Hippocampal formation (tissue), 2 donors: ENCODE measurements around the gene TEAD2.

ENCODE experiments used
- DNase-seq, 2 donors: peaks; one replicate each; lab custom pipeline; 2025; lab: John Stamatoyannopoulos, UW

TEAD2 gene

DNA sequence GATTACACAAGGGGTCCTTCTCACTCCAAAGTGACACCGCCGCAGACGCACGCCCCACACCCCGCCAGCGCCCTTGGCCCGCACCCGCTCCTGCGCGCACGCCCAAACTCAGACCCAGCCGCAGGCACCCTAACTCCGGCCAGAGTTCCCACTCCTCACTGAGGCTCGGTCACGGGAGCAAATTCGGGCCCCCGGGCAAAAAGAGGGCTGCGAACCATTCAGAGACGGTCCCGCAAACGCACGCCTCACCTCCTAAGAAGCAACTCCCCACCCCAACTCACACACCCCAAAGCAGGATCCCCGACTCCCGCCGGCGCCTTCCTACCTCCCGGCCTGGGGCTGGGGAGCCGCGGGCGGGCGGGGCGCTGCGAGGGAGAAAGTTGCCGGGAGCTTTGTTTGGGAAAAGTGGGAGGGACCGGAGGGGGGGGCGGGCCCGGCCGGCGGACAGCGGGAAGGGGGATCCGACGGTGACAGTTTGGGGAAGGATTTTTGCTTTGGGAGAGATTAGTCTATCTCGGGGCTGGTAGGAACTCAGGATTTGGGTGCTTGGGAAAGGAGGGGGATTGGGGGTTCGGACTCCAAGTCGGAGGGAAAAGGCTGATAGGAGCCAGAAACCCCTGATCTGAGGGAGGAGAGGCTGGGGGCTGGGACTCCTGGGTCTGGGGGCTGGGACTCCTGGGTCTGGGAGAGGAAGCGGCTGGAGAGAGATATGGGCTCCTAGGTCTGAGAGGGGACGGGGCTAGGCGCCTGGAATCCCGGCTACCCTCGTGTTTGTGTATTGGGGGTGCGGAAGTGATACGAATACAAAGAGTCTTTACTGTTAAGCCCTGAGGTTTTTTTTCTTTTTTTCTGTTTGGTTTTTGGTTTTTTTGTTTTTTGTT is at the start of gene TEAD2:
TEAD2 (minus strand) TSS at position 369 of the 881 bp plus-strand sequence. CDS start 2,341 bp downstream, outside the sequence.
- DNase-seq = no peak

DNA sequence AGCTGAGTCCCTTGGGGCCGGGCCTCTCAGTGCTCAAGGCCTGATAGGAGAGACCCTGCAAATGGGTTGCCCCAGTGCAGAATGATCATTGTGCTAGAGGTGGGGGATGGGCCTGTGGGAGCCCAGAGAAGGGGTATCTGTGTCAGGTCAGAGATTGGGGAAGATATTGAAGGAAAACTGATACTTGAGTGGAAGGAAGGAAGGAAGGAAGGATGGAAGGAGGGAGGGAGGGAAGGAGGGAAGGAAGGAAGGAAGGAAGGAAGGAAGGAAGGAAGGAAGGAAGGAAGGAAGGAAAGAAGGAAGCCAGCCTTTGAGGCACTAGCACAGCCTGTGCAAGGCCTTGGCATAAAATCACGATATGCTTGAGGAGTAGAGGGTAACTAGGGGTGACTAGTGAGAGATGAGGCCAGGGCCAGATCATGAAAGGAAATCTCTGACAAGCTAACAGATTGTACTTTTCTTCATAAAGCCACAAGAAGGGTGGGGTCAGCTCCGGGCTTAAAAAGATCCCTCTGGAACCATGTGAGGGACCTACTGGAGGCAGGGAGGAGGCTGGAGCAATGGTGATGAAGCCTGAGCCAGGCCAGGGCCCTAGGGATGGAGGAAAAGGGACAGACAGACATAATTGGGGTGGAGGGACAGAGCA is 49.6 kb upstream of the TEAD2 start:
- DNase-seq = no peak

DNA sequence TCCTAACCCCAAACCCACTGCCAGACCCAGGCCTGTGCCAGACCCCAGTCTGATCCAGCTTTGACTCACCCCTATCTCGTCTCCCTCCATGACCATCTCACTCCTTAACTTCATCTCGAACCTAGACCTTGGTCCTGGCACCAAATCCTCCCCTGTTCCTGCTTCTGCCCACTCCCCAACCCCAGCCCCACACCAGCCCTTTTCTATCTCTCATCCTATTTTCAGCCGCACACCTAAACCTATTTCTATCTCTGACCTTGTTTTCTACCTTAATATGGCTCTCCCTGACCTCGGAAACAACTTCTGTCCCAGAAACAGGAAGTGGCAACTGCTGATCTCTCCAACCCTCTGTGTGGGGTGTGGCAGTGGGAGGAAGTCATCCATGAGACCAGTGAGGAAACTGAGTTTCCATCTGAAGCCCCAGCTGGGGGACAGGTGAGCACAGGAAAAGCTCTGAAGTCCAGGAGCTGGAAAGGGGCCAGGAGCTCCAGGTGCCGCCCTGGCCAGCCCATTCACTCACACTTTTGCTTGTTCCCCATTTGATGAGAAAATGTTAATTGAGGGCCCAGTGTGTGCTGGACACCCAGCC is 47.3 kb upstream of the TEAD2 start:
- DNase-seq = no peak

DNA sequence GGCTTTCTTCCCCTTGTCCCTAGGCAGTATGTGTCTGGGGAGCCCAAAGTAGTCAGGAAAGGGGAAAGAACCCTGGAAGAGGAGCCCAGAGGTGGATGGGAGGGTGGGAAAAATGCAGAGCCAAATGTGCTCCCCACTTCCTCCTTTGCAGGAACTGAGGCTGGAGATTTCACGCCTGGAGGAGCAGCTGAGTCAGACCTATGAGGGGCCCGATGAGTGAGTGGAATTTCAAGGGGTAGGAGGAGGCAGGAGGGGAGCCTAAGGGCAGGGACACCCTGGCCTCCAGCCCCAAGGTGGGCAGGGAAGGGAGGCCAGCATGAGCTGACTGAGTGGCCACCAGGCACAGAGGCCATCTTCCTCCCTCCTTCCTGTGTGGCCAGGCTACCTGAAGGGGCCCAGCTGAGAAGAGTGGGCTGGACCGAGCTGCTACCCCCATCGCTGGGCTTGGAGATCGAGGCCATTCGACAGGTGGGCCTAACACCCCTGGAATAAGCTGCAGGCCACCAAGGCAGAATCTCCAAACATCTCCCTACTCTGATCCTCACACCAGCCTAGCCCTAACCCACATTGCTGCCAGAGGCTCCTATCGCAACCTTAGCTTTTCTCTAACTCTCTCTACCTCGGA is 46.7 kb upstream of the TEAD2 start:
- no peak for DNase-seq

DNA sequence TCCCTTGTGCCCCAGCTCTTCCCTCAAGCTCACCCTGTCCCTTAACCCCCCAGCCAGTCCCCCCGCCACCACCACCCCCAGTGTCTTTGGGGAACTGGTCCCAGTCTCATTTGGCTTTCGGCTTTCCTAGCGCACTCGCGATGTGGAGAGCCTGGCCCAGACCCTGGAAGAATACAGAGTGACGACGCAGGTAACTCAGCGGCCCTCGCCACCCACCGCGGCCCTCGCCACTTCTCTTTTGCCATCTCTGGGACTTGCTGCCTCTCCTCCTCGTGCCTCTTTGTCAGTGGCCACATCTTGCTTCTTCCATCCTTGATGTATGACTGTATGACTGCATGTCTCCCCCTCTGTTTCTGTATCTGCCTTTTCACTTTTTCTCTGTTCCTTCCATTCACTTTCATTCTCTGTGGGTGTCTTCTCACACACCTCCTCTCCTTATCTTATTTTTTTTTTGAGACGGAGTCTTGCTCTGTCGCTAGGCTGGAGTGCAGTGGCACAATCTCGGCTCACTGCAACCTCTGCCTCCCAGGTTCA is 45.3 kb upstream of the TEAD2 start:
- no peak for DNase-seq

DNA sequence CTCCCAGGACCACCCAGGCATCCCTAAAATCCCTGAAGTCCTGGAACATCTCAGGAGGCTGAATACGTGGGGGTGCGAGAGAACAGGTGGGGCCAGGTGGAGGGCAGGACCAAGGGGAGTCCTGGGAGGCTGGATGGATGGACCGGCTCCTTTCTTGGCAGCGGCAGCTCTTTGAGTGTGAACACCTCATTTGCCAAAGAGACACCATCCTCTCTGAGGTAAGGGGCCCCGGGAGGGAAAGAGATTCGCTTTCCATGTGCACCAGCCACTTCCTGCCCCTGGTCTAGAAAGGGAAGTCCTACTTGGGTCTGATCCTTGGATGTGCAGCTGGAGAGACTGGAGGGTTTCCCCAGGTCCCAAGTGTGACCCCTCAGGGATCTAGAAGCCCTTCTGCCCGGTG is 44.9 kb upstream of the TEAD2 start:
- no peak for DNase-seq

DNA sequence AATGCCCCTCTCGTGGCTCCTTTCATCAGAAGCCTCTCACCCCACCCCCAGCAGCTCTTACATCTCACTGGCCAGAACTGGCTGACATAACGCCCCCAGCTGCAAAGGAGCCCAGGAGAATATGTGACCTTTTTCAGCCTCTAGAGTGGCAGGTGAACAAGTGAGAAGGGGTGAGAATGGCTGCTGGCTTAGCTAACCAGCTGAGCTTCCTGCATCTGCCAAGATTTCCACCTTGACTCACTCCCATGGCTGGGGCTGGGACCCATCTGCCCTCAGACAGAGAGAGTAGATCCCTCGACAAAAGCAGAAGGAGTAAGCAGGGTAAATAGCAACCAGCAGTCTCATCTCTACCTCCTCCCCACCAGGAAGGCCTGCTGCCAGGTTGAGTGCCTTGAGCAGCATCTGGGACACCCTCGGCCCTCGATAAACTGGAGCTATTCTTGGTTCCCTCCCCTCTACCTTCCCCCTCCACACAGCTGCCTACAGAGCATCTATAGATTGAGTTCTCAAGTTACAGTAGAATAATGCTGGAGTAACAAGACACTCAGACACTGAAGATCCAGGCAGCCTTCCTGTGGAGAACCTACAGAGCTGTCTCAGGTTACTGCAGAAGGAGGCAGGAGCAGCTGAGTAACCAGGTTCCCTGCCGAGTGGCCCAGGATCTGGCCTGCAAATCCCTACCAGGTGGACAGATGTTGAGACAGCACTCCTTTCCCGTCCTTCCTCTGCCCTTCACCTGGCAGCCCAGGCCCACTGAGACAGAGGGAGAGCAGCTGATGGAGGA is 41.4 kb upstream of the TEAD2 start:
- DNase-seq = no peak

DNA sequence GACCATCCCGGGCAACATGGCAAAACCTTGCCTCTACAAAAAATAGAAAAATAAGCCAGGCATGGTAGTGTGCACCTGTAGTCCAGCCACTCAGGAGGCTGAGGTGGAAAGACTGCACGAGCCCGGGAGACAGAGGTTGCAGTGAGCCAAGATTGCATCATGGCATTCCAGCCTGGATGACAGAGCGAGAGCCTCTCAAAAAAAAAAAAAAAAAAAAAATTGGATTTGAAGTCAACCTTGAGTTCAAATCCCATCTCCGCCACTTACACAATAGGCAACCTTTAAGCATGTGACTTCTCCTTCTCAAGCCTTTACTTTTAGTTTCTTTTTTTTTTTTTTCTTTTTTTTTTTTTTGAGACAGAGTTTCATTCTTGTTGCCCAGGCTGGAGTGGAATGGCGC is 37.8 kb upstream of the TEAD2 start:
- no peak for DNase-seq

DNA sequence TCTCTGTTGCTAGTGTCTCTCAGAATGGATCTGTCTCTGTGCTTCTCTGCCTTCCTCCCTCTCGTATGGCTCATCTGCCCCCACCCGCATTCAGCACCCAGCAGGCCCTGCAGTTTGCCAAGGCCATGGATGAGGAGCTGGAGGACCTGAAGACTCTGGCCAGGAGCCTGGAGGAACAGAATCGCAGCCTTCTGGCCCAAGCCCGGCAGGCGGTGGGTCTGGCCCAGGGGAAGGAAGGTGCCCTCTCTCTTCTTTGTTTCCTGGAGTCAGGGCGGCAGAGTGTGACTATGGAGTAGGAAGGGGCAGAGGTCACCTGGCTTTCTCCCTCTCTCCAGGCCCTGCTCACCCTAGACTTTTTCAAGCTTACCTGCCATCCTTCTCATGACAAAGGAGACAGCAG is 36.7 kb upstream of the TEAD2 start:
- DNase-seq = no peak

DNA sequence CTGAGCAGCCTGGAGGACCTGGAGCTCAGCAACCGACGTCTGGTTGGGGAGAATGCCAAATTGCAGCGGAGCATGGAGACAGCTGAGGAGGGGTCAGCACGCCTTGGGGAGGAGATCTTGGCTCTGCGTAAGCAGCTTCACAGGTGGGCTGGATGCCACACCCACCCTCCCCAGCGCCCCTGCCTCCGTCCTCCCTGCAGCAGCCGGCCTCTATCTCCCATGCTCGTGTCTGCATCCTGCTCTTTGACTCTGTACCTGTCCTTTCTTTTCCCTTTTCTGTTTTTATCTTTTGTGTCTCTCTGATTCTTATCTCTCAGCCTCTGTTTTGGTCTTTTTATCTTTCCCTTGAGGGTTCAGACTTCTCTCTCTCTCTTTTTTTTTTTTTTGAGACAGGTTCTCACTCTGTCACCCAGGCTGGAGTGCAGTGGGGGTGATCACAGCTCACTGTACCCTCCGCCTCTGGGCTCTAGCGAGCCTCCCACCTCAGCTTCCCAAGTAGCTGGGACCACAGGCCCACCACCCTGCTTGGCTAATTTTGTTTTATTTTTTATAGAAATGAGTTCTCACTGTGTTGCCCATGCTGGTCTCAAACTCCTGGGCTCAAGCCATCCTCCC is 35.9 kb upstream of the TEAD2 start:
- DNase-seq = no peak

DNA sequence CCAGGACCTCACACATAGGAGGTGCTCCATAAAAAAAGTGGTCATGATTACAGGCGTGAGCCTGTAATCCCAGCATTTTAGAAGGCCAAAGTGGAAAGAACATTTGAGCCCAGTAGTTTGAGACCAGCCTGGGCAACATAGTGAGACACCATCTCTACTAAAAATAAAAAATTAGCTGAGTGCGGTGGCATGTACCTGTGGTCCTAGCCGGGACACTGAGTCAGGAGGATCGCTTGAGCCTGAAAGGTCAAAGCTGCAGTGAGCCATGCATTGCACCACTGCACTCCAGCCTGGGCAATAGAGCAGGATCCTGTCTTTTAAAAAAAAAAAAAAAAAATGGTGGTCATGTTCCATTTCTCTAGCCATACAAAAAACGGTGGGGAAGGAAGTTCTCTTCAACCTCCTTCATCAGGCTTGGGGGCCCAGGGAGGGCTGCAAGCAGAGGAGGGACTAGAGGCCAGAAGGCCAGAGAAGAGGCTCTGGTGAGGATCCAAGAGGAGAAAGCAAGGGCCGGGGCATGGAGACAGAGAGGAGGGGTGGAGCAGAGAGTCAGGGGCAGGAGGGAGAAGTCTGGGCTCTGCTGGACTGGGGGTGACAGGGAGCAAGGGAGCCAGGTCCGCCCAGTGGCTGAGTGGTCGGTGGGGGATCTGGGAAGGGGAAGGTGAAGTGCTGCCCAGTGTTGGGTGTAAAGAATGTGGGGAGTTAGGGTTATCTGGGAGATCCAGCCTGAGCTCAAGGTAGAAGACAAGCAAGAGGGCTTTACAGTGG is 34.7 kb upstream of the TEAD2 start:
- DNase-seq = no peak

DNA sequence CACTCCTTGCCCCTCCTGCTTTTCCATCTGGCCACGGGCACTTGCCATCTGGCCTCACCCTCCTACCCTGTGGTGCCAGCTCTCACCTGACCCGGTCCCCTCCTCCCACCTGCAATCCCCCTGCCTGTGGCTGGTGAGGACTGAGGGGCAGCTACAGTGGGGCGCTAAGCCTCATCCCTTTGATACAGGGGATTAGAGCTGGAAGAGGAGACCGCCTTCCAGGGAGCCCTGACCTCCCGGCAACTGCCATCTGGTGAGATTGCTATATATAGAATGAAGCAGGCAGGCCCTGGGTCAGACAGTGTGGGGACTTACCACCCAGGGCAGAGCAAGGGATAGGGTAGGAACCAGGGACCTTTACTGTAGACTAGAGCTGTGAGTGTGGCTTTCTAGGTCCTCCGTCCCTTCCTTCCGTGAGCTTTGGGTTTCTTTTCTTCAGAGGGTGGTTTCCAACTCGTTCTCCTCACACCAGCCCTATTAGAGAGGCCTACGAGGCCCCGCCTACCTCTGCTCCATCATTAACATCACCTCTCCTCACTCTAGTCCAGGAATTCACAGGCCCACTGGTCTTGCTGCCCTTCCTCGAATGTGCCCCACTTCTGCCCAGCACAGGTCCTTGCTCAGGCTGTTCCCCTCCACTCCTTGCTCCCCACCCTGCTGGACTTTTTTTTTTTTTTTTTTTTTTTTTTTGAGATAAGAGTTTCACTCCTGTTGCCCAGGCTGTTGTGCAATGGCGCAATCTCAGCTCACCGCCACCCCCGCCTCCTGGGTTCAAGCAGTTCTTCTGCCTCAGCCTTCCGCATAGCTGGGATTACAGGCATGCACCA is 33.6 kb upstream of the TEAD2 start:
- DNase-seq = no peak

DNA sequence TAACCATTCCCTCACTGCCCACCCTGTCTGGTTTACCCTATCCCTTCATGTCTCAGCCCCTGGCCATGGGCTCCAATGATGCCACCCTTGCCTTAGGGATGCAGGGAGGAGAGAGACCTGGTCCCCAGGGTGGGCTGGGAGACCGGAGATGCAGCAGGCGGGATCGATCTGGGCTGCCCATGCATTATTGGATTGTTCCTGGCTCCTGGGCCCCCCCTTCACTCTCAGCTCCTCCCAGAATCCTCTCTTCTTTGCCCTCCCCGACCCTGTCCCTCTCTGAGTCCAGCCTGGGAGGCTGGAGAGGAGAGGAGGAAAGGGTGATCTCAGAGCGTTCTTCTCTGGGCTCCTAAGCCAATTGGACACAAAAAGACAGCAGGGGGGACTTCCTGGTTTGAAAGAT is 31.7 kb upstream of the TEAD2 start:
- DNase-seq = no peak

DNA sequence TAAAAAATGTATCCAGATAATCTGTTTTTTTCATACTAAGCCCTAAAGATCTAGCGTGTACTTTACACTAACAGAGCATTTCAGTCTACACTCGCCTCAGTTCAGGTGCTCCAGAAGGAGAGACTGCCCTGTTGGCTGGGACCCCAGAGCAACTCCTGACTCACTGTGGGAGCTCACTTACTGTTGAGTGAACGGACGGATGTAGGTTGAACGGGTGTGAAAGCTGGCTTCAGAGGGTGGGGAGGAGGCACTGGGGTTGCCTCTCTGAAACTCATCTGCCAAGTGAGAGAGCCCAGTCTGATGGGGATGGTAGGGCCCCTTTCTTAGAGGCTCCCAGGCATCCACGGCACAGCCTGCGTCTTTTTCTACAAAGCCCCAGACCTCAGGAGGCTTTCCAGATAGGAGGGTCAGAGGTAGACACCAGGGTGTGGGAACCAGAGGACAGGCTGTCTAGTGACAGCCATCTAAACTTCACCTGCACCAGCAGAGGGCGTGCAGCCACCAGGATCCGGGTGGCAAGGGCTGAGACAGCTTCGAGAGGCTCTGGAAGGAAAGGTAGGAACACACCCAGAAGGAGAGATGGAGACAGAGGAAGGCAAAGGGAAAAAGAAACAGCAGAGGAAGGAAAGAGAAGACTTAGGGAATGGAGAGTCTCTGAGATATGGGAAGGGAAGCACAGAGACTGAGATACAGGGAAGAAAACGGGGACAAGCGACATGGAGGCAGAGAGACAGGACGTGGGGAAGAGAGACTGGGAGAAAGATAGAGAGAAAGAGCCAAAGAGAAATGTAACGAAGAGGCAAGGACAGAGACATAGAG is 29.6 kb upstream of the TEAD2 start:
- peak; percentile 28 to 47 for DNase-seq

DNA sequence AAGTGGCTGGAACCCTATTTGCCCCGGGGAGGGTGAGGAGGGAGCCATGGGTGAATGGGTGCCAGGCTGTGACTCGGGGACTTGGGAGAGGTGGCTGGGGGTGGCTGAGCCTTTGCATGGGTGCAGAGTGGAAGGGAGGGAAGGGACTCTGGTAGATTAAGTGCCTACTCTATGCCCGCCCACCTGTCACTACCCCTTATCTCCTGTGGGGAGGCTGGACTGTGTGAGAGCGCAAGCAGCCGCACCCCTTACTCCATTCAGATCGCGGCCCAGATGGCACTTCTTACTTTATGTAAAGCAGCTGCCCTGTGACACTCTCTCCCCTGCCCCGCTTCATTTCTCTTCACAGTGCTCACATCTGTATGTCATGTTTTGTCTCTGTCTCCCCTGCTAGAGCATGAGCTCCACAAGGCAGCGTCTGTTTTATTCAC is 28.7 kb upstream of the TEAD2 start:
- no peak for DNase-seq

DNA sequence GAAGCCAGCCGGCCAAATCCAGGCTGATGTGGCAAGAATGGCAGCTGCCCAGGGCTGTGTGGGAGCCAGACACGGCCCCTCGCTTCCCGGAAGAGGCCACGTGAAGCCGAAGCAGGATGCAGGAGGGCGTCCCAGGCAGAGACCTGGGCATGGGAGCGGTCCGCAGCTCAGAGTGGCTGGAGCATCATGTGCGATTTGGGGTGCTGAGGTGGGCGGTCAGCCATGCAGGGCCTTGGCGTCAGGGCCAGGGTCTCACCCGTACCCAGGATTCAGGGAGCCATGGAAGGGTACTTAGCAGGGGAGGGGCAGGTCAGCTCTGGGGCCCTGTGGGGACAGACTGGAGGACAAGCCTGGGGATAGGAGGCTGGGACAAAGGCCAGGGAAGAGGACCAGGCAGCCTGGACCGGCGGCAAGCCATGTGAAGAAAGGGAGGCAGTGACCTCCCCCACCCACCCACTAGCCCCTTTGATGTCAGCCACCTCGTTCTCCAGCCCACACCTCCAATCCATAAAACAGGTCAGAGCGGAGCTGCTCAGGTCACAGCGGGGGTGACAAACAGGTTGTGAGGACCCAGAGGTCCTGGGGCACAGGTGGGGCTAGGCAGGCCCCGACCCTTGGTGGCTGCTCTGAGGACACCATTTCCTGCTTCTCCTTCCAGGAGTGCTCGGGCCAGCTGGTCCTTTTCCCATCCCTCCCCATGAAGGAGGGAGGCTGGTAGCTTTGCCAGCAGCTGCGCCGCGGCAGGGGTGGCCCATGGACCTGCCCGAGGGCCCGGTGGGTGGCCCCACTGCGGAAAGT is 28.1 kb upstream of the TEAD2 start:
- DNase-seq = no peak

DNA sequence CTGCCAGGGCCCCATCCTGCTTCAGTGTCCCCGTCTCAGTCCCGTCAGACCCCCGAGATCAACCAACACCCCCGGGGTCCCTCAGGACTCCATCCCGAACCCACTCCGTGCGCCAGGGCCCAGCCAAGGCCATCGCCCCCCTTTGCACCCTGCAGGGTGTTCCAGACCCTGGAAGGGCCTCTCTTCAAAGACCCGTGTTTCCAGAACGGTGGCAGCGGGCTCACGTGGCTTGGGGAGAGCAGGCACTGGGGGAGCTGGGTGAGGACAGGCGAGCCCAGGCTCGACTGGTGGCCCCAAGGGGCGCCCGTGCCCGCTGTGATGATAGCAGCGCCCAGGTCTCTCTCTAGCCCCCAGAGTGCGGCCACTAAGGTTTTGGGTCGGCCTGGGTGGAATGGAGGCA is 27.2 kb upstream of the TEAD2 start:
- no peak for DNase-seq

DNA sequence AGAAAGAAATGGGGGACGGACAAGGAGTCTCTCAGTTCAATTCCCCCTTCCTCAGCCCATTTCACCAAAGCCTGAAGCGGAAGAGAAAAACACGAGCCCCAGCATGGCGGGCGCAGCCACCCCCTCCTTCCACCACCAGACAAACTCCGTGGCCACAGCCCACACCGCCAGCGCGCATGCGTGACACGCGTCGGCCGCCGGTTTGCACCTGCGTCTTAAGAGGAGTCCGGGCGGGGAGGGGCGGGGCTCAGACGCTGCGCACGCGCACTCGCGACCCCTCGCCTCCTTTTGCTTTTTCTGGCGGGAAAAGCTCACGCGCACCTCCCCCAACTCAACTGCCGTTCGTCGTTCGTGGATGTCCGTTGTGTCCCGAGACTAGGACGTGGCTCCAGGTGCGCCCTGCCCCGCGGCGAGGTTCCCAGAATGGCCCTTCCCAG is 25.7 kb upstream of the TEAD2 start, which contains the start of gene KASH5:
KASH5 (plus strand) TSS at position 314 of the 437 bp plus-strand sequence. CDS start 2,635 bp downstream, outside the sequence.
- no peak for DNase-seq
